SH-SY5Y (cell line): Measurements from ENCODE around the gene MRGPRF.

Source experiments
- GATA2 ChIP-seq: IDR thresholded peaks from 2 replicates; pipeline ENCODE4 v1.6.1; 2011; ENCODE audit warnings: mild to moderate bottlenecking, low read depth, low read length
- GATA3 ChIP-seq: IDR thresholded peaks from 2 replicates; pipeline ENCODE4 v1.6.1; 2011; ENCODE audit warnings: low read depth, mild to moderate bottlenecking, low read length, moderate library complexity

MRGPRF gene

DNA sequence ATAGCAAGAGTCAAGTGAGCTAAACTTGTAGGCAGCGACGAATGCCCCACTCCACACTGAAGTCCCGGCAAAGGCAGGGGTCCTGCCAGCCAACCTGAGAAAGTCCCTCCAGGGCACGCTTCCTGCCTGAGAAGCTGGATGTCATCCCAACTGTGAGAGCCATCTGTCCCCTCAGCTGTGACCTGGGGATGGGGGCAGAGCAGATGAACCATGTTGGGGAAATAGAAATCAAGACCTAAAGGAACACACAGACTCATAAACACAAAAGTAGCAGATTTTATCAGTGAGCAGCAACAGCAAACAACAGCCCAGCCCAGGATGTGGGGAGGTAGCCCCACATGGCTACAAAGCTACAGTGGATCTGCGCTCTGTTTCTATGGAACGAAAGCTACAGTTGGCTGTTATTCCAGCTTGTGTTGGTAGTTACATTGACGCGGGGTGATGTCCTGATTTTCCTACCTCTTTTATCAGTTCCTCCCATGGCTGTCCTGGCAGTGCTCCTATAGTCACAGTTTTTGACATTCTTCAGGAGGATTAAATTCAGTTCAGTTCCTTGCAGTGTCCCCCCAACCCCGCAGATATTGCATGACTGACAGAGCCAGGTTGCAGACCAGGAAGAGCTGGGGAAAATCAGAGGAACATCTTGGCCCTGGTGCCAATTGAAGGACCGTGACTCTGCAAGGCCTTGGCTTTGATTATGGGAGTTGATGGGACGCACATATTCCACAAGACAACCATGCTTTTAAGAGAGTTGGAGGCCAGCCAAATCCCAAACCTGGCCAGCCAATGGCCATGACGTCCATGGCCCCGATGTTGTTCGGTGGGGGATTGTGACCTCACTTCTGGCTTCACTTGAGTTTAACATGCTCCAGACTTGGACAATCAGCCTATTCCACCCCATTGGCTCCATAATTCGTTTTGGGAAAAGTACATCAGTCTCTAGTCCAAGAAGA is 46.9 kb downstream of the MRGPRF start:
- TF ChIP-seq GATA2 = no peak
- TF ChIP-seq GATA3 = no peak

GRCh38 chr11:68963779-68964178 is 49.3 kb downstream of the MRGPRF start:
- no peak for TF ChIP-seq GATA3
- no peak for TF ChIP-seq GATA2

DNA sequence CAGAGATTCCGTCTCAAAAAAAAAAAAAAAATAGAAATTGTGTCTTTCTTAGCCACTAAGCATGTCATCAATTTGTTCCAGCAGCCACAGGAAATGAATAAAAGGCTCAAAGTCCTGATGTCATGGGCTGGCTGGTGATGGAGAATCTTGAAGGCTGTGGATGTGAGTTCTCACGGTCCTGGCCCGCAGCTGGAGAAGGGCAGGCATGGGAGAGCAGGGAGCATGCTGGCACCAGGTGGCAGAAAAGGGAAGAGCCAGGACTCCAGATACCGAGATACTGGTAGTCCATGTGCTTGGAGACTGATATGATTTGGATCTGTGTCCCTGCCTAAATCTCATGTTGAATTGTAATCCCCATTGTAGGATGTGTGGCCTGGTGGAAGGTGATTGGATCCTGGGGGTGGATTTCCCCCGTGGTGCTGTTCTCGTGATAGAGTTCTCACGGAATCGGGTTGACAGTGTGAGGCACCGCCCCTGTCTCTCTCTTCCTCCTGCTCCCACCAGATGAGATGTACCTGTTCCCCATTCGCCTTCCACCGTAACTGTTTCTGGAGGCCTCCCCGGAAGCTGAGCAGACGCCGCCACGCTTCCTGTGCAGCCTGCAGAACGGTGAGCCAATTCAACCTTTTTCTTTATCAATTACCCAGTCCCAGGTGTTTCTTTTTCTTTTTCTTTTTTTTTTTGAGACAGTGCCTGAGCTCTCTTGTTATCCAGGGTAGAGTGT is 50.4 kb downstream of the MRGPRF start:
- TF ChIP-seq GATA3 (no peak), GATA2 (no peak)

- TF ChIP-seq GATA2 (no peak), GATA3 (no peak)
Observed at GRCh38 chr11:68961245-68961644, 51.8 kb downstream of the MRGPRF start.

- no peak for TF ChIP-seq GATA2
- no peak for TF ChIP-seq GATA3
Observed at GRCh38 chr11:68960294-68961071, 52.6 kb downstream of the MRGPRF start.

DNA sequence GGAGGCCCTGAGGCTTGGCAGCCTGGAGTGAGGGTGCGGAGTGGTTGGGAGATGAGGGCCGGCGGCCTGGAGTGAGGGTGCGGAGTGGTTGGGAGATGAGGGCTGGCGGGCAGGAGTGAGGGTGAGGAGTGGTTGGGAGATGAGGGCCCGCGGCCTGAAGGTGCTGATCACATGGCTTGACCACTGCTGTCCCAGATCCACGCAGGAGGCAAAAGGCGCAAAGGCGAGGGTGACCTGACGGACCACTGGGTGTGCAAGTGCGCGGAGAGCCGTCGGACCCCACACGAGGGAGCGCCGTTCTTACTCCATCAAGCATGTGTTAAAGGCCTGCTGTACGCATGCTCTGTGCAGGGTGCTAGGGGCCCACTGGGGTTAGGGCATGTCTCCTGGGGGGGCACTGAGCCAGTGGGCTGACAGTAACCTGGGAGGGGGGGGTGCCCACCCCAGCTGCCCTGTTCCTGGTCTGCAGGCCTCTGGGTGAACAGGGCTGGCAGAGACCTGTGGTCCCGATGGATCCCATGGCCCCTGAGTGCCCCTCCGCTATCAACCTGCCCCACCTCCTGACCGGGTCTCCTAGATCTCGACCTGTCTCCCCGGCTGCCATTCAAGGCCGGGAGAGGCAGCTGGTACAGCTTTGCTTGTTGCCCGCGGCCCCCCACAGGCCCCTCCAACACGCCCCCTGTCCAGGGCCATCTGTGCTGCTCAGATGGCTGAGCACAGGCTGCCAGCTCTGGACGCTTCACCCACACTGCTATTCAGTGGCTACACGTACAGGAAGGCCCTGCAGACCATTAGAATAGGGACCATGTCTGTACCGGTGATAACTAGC is 53.4 kb downstream of the MRGPRF start:
- TF ChIP-seq GATA2 (no peak), GATA3 (no peak)

GRCh38 chr11:68958211-68958610 is 54.8 kb downstream of the MRGPRF start:
- no peak for TF ChIP-seq GATA2
- no peak for TF ChIP-seq GATA3

DNA sequence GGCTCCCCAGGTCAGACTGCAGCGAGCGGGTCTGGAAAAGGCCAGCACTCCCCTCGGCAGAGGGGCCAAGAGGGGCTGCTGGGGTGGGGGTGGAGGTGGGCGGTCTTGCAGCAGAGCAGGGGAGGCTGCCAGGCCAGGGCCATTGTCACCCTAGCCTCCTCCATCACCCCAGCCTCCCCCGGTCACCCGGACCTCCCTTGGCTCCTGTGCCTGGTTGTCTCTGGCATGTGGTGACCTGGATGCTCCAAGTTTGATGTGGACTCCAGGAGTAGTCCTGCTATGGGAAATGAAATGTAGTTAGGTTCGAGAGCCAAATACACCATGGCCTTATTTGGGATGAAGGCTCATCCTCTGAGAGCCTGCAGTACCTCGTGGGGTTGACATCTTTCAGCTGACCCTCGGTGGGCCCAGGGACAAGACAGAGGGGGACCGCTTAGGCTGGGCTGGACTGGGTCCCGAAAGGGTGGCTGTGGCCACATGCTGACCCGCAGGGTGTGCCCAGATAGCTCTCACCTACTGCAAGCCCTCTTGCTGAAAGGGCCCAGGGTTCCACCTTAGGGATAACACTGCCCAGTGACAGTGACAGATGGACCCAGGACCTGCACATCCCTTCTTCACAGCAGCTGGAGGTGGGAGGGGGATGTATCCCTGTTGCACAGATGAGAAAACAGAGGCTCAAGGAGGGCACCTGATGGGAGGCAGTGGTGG is 56.3 kb downstream of the MRGPRF start:
- TF ChIP-seq GATA2 = no peak
- TF ChIP-seq GATA3 = no peak

GRCh38 chr11:68956142-68956541 is 56.9 kb downstream of the MRGPRF start:
- TF ChIP-seq GATA3 (no peak), GATA2 (no peak)

- TF ChIP-seq GATA3 (no peak), GATA2 (no peak)
Observed at GRCh38 chr11:68955607-68955958, 57.5 kb downstream of the MRGPRF start.

GRCh38 chr11:68954836-68955606 is 58.0 kb downstream of the MRGPRF start:
- TF ChIP-seq GATA3 = no peak
- TF ChIP-seq GATA2 = no peak
